GM12878 (cell line): Measurements from ENCODE around the gene PRMT3.
"Not testable (repeated sequence)": the region's sequence is repeated elsewhere in the genome, so short reads cannot be mapped to it uniquely, and the experiment has no call there.

ENCODE experiments used
- CHD1 ChIP-seq: IDR thresholded peaks from 2 replicates; pipeline ENCODE4 v1.6.1; 2012; ENCODE audit warnings: low read depth, low read length, improper control_type of control experiment
- CTCF ChIP-seq, 3 experiments: IDR thresholded peaks in 2 of 3; conservative IDR thresholded peaks in 1 of 3; 2 replicates each; pipeline ENCODE4 v1.5.1; 2011; ENCODE audit warnings: low read depth in 3 of 3, low read length in 3 of 3, mild to moderate bottlenecking in 3 of 3, control low read depth in 2 of 3, moderate library complexity in 2 of 3, inconsistent platforms in 1 of 3, mixed read lengths in 1 of 3; ENCODE audit not compliant: control insufficient read depth in 2 of 3, insufficient read depth in 1 of 3; ENCODE audit errors: extremely low read depth in 1 of 3
- ELK1 ChIP-seq: IDR thresholded peaks from 2 replicates; pipeline ENCODE4 v1.6.1; 2012; ENCODE audit warnings: low read depth, low read length, improper control_type of control experiment
- EP300 ChIP-seq, 2 experiments: fragments of 150-350 bp in 1 of 2; IDR thresholded peaks; 2 replicates each; pipeline ENCODE4 v1.6.1; 2011 to 2012; ENCODE audit warnings: low read depth in 2 of 2, low read length in 2 of 2, borderline replicate concordance in 1 of 2, improper control_type of control experiment in 1 of 2, inconsistent platforms in 1 of 2; ENCODE audit not compliant: control insufficient read depth in 1 of 2
- NRF1 ChIP-seq: conservative IDR thresholded peaks from 2 replicates; pipeline ENCODE4 v1.6.1; 2011; ENCODE audit warnings: mild to moderate bottlenecking, low read depth, low read length, improper control_type of control experiment
- RAD21 ChIP-seq: IDR thresholded peaks from 2 replicates; pipeline ENCODE4 v1.6.1; 2011; ENCODE audit warnings: mild to moderate bottlenecking, low read depth, low read length, moderate library complexity; ENCODE audit not compliant: insufficient read depth

GRCh38 chr11:20365465-20365864 lies 22.1 kb upstream of the PRMT3 start:
- not testable (repeated sequence) for TF ChIP-seq NRF1; CHD1; RAD21; CTCF (IDR thresholded peaks at IDR 0.05 in 2 of 3, conservative IDR thresholded peaks at IDR 0.05 in 1 of 3; ENCODE audit: control insufficient read depth in 2 of 3, extremely low read depth in 1 of 3, insufficient read depth in 1 of 3, low read depth in 3 of 3, low read length in 3 of 3); EP300 (IDR thresholded peaks at IDR 0.05; ENCODE audit: borderline replicate concordance in 1 of 2, control insufficient read depth in 1 of 2, low read depth in 2 of 2, low read length in 2 of 2); ELK1
